ENCODE data around the gene GATAD2A.

Gene GATAD2A

GRCh38 chr19:19477705-19478383 is 72.4 kb downstream of the GATAD2A start:
- Mint-ChIP-seq H3K4me1 (peaks cover 92% of the 10 kb centered on the region), H3K27me3 (no peaks in the 10 kb centered on the region), H3K4me3 (no peak overlapping the region), H3K9me3 (no peaks in the 10 kb centered on the region), H3K27ac (peak overlapping the region in 1 of 2 donors; percentile 71)
- ATAC-seq (no peak), DNase-seq (no peak)

- peak overlapping the region; percentile 8 to 40 for H3K4me3 Mint-ChIP-seq
- no peaks in the 10 kb centered on the region for H3K27me3 Mint-ChIP-seq
- H3K9me3 Mint-ChIP-seq = no peaks in the 10 kb centered on the region
- peak overlapping the region in 1 of 2 donors; percentile 76 for H3K27ac Mint-ChIP-seq
- H3K4me1 Mint-ChIP-seq = peaks cover 89% of the 10 kb centered on the region
- ATAC-seq = peak; percentile 90
- peak in 1 of 2 donors; percentile 51 for DNase-seq
Measured at GRCh38 chr19:19480688-19481087, 75.2 kb downstream of the GATAD2A start.

- Mint-ChIP-seq H3K27me3 (no peaks in the 10 kb centered on the region), H3K4me3 (no peak overlapping the region), H3K27ac (peak overlapping the region in 1 of 2 donors; percentile 13), H3K4me1 (peaks cover 89% of the 10 kb centered on the region), H3K9me3 (no peaks in the 10 kb centered on the region)
- ATAC-seq = no peak
- no peak for DNase-seq
Measured at GRCh38 chr19:19482809-19483596, 77.5 kb downstream of the GATAD2A start.

GRCh38 chr19:19485161-19485997 is 79.9 kb downstream of the GATAD2A start:
- Mint-ChIP-seq H3K27me3 (no peaks in the 10 kb centered on the region), H3K4me1 (peaks cover 95% of the 10 kb centered on the region), H3K4me3 (no peak overlapping the region), H3K9me3 (no peaks in the 10 kb centered on the region), H3K27ac (peak overlapping the region; percentile 65 to 86)
- DNase-seq (no peak), ATAC-seq (no peak)

GRCh38 chr19:19485998-19486290 is 80.5 kb downstream of the GATAD2A start:
- ATAC-seq = no peak
- no peak for DNase-seq
- peaks cover 94% of the 10 kb centered on the region for H3K4me1 Mint-ChIP-seq
- no peaks in the 10 kb centered on the region for H3K9me3 Mint-ChIP-seq
- no peak overlapping the region for H3K4me3 Mint-ChIP-seq
- peak overlapping the region in 1 of 2 donors; percentile 67 for H3K27ac Mint-ChIP-seq
- H3K27me3 Mint-ChIP-seq = no peaks in the 10 kb centered on the region

GRCh38 chr19:19486343-19487076 is 81.0 kb downstream of the GATAD2A start:
- Mint-ChIP-seq H3K4me1 (peaks cover 89% of the 10 kb centered on the region), H3K4me3 (no peak overlapping the region), H3K27ac (peak overlapping the region in 1 of 2 donors; percentile 48), H3K27me3 (no peaks in the 10 kb centered on the region), H3K9me3 (no peaks in the 10 kb centered on the region)
- ATAC-seq (no peak), DNase-seq (no peak)

- Mint-ChIP-seq H3K4me1 (peaks cover 81% of the 10 kb centered on the region), H3K4me3 (no peak overlapping the region), H3K27ac (peak overlapping the region; percentile 73 to 98), H3K27me3 (no peaks in the 10 kb centered on the region), H3K9me3 (no peaks in the 10 kb centered on the region)
- DNase-seq = no peak
- ATAC-seq = no peak
Measured at GRCh38 chr19:19487077-19487949, 81.8 kb downstream of the GATAD2A start.

- DNase-seq (no peak), ATAC-seq (no peak)
- Mint-ChIP-seq H3K4me1 (peaks cover 76% of the 10 kb centered on the region), H3K27ac (peak overlapping the region; percentile 98), H3K9me3 (no peaks in the 10 kb centered on the region), H3K27me3 (no peaks in the 10 kb centered on the region), H3K4me3 (peak overlapping the region; percentile 19 to 77)
Measured at GRCh38 chr19:19487950-19488874, 82.7 kb downstream of the GATAD2A start.

GRCh38 chr19:19488875-19489690 is 83.6 kb downstream of the GATAD2A start:
- H3K9me3 Mint-ChIP-seq = no peaks in the 10 kb centered on the region
- DNase-seq (peak; percentile 85 to 94), ATAC-seq (peak; percentile 95)
- H3K4me3 Mint-ChIP-seq = peak overlapping the region; percentile 69 to 77
- H3K27ac Mint-ChIP-seq = peak overlapping the region; percentile 98
- no peaks in the 10 kb centered on the region for H3K27me3 Mint-ChIP-seq
- H3K4me1 Mint-ChIP-seq = peaks cover 77% of the 10 kb centered on the region

- Mint-ChIP-seq H3K27ac (peak overlapping the region; percentile 98), H3K27me3 (no peaks in the 10 kb centered on the region), H3K4me1 (peaks cover 76% of the 10 kb centered on the region), H3K4me3 (peak overlapping the region; percentile 69 to 77), H3K9me3 (no peaks in the 10 kb centered on the region)
- peak; percentile 7 for ATAC-seq
- no peak for DNase-seq
Measured at GRCh38 chr19:19489804-19490204, 84.3 kb downstream of the GATAD2A start.

GRCh38 chr19:19490214-19490968 is 84.9 kb downstream of the GATAD2A start:
- Mint-ChIP-seq H3K4me3 (peak overlapping the region; percentile 15 to 69), H3K9me3 (no peaks in the 10 kb centered on the region), H3K27me3 (no peaks in the 10 kb centered on the region), H3K27ac (peak overlapping the region; percentile 98), H3K4me1 (peaks cover 70% of the 10 kb centered on the region)
- ATAC-seq = peak; percentile 19
- DNase-seq = peak; percentile 76 to 81

- ATAC-seq (no peak), DNase-seq (no peak)
- Mint-ChIP-seq H3K9me3 (no peaks in the 10 kb centered on the region), H3K27ac (no peak overlapping the region), H3K27me3 (no peaks in the 10 kb centered on the region), H3K4me1 (peaks cover 60% of the 10 kb centered on the region), H3K4me3 (no peak overlapping the region)
Measured at GRCh38 chr19:19491321-19492025, 86.0 kb downstream of the GATAD2A start.
